GM23338 (cell line): Measurements from ENCODE around the gene MT1E. TPM values are rescaled to one million over a fixed set of nuclear protein-coding genes. Genes with fewer than 3 reads are reported as not detected.

Experiments
- ATAC-seq: fragments of 200-7000 bp; cut with Tn5 transposase; 3 replicates; pipeline ENCODE4 v1.9.1; 2020
- DNase-seq: peaks from one replicate; pipeline ENCODE4 v3.0.0-alpha.2; 2015; ENCODE audit warnings: low spot score
- H2AFZ ChIP-seq: fragments of 200-600 bp; sonication (generic); 2 replicates; pipeline ENCODE4 v1.8.0; 2016; ENCODE audit warnings: antibody characterized with exemption, mild to moderate bottlenecking, moderate library complexity
- H3F3A ChIP-seq: fragments of 200-600 bp; sonication (generic); replicated peaks from 2 replicates; pipeline ENCODE4 v1.8.0; 2017; ENCODE audit warnings: antibody characterized with exemption, mixed run types, low read depth
- H3K27ac ChIP-seq: fragments of 200-600 bp; sonication (generic); 2 replicates; pipeline ENCODE4 v1.6.1; 2016; ENCODE audit warnings: low read depth
- H3K27me3 ChIP-seq: fragments of 200-600 bp; sonication (generic); 2 replicates; pipeline ENCODE4 v1.8.0; 2016; ENCODE audit warnings: mild to moderate bottlenecking, mixed run types, moderate library complexity; ENCODE audit not compliant: insufficient read depth
- H3K36me3 ChIP-seq: fragments of 200-600 bp; sonication (generic); 2 replicates; pipeline ENCODE4 v1.8.0; 2016; ENCODE audit warnings: mild to moderate bottlenecking; ENCODE audit not compliant: insufficient read depth
- H3K4me1 ChIP-seq: fragments of 200-600 bp; sonication (generic); 2 replicates; pipeline ENCODE4 v1.8.0; 2016; ENCODE audit warnings: mild to moderate bottlenecking, moderate library complexity; ENCODE audit not compliant: insufficient read depth
- H3K4me2 ChIP-seq: fragments of 200-600 bp; sonication (generic); 2 replicates; pipeline ENCODE4 v1.7.1; 2017; ENCODE audit warnings: mixed run types
- H3K4me3 ChIP-seq: fragments of 200-600 bp; sonication (generic); 2 replicates; pipeline ENCODE4 v1.6.1; 2016; ENCODE audit warnings: mixed run types
- H3K79me2 ChIP-seq: fragments of 200-600 bp; sonication (generic); replicated peaks from 2 replicates; pipeline ENCODE4 v1.8.0; 2017; ENCODE audit warnings: mild to moderate bottlenecking; ENCODE audit not compliant: insufficient read depth
- H3K9me2 ChIP-seq: fragments of 200-600 bp; sonication (generic); 2 replicates; pipeline ENCODE4 v1.8.0; 2017; ENCODE audit not compliant: insufficient read depth
- H4K20me1 ChIP-seq: fragments of 200-600 bp; sonication (generic); replicated peaks from 2 replicates; pipeline ENCODE4 v1.8.0; 2017; ENCODE audit warnings: mild to moderate bottlenecking; ENCODE audit not compliant: insufficient read depth
- H3K27ac Mint-ChIP-seq: 2 replicates; pipeline ENCODE4 v1.8.0; 2020; ENCODE audit warnings: inconsistent platforms, mild to moderate bottlenecking, moderate library complexity, mixed read lengths
- H3K27me3 Mint-ChIP-seq: 3 replicates; pipeline ENCODE4 v1.8.0; 2022; ENCODE audit warnings: low read depth, mild to moderate bottlenecking, moderate library complexity, mixed read lengths, inconsistent platforms; ENCODE audit not compliant: insufficient read depth, poor library complexity
- H3K36me3 Mint-ChIP-seq: 3 replicates; pipeline ENCODE4 v1.8.0; 2021; ENCODE audit warnings: low read depth, mild to moderate bottlenecking, inconsistent platforms, moderate library complexity, mixed read lengths
- H3K4me1 Mint-ChIP-seq: 3 replicates; pipeline ENCODE4 v1.8.0; 2020; ENCODE audit warnings: mild to moderate bottlenecking, inconsistent platforms, mixed read lengths
- H3K4me3 Mint-ChIP-seq: 3 replicates; pipeline ENCODE4 v1.8.0; 2021; ENCODE audit warnings: moderate library complexity, mild to moderate bottlenecking, inconsistent platforms, mixed read lengths
- H3K9me3 Mint-ChIP-seq: 3 replicates; pipeline ENCODE4 v1.8.0; 2020; ENCODE audit warnings: moderate library complexity, mild to moderate bottlenecking, inconsistent platforms, mixed read lengths
- CREB1 ChIP-seq: fragments of 250-450 bp; sonication (Bioruptor Pico); IDR thresholded peaks from 2 replicates; pipeline ENCODE4 v1.5.0; 2020; ENCODE audit warnings: low read depth, mild to moderate bottlenecking, moderate library complexity
- ETS1 ChIP-seq: IDR thresholded peaks from 2 replicates; pipeline ENCODE4 v1.6.1; 2016; ENCODE audit warnings: antibody characterized with exemption
- EZH2 ChIP-seq: fragments of 200-600 bp; sonication (generic); IDR thresholded peaks from one replicate; pipeline ENCODE4 v1.8.0; 2017; ENCODE audit warnings: antibody characterized with exemption, mild to moderate bottlenecking, low read depth; ENCODE audit not compliant: unreplicated experiment
- EZH2phosphoT487 ChIP-seq: fragments of 200-600 bp; sonication (generic); IDR thresholded peaks from one replicate; pipeline ENCODE4 v1.8.1; 2018; ENCODE audit warnings: antibody characterized with exemption; ENCODE audit not compliant: unreplicated experiment
- JUNB ChIP-seq: IDR thresholded peaks from one replicate; pipeline ENCODE4 v1.6.1; 2016; ENCODE audit warnings: antibody characterized with exemption; ENCODE audit not compliant: unreplicated experiment
- NANOG ChIP-seq: IDR thresholded peaks from 2 replicates; pipeline ENCODE4 v1.6.1; 2016; ENCODE audit warnings: antibody characterized with exemption, borderline replicate concordance
- POLR2AphosphoS5 ChIP-seq: IDR thresholded peaks from 2 replicates; pipeline ENCODE4 v1.6.1; 2016; ENCODE audit warnings: antibody characterized with exemption, low read depth
- STAT1 ChIP-seq: IDR thresholded peaks from one replicate; pipeline ENCODE4 v1.6.1; 2016; ENCODE audit warnings: antibody characterized with exemption; ENCODE audit not compliant: unreplicated experiment
- ZNF114 ChIP-seq: fragments of 250-450 bp; sonication (Bioruptor Pico); IDR thresholded peaks from 2 replicates; pipeline ENCODE4 v1.5.0; 2020; ENCODE audit warnings: mild to moderate bottlenecking, moderate library complexity
- ZNF331 ChIP-seq: fragments of 250-450 bp; sonication (Bioruptor Pico); IDR thresholded peaks from 2 replicates; pipeline ENCODE4 v1.5.0; 2020; ENCODE audit warnings: low read depth, mild to moderate bottlenecking, moderate library complexity
- ZNF462 ChIP-seq: fragments of 250-450 bp; sonication (Bioruptor Pico); IDR thresholded peaks from 2 replicates; pipeline ENCODE4 v1.5.0; 2020; ENCODE audit warnings: mild to moderate bottlenecking, moderate library complexity
- polyA plus RNA-seq: library from polyadenylated mRNA; unstranded; fragments of >200 nt; fragmentation: Nextera tagmentation; extraction: Ambion mirVana; gene quantifications from 2 replicates; pipeline ENCODE4 v1.2.1, GENCODE V29; 2016
- total RNA-seq: library from RNA; depleted of rRNA; stranded (reverse); fragments of >200 nt; shearing (Covaris generic); gene quantifications from 2 replicates; pipeline ENCODE4 v1.2.3, GENCODE V29; 2014
- TF ChIP-seq, protein P1 (sequence below), 2 experiments: fragments of 200-600 bp in 1 of 2; sonication (generic) in 1 of 2; conservative IDR thresholded peaks; 2 replicates each; pipeline versions ENCODE4 v1.5.1 to v1.6.1; 2016 to 2017; ENCODE audit warnings: antibody characterized with exemption in 2 of 2, low read depth in 2 of 2, mild to moderate bottlenecking in 2 of 2, moderate library complexity in 1 of 2
- TF ChIP-seq, protein P2 (sequence below): IDR thresholded peaks from one replicate; pipeline ENCODE4 v1.6.1; 2018; ENCODE audit warnings: antibody characterized with exemption; ENCODE audit not compliant: unreplicated experiment

MT1E gene
- total and polyA plus RNA-seq, 2 experiments from 2014 or later = 31.0 to 121 TPM

GRCh38 chr16:56664506-56664905 is 38.9 kb downstream of the MT1E start:
- H3K9me2 ChIP-seq = no peaks in the 10 kb centered on the region
- no peak overlapping the region for H2AFZ ChIP-seq
- peaks cover 11% of the 10 kb centered on the region for H3F3A ChIP-seq
- H3K4me3 Mint-ChIP-seq = no peak overlapping the region
- H3K36me3 Mint-ChIP-seq = peaks cover 34% of the 10 kb centered on the region
- no peak overlapping the region for H3K4me2 ChIP-seq
- ATAC-seq (no peak), DNase-seq (no peak)
- H3K36me3 ChIP-seq = no peaks in the 10 kb centered on the region
- H3K4me1 Mint-ChIP-seq = peaks cover 38% of the 10 kb centered on the region
- H3K9me3 Mint-ChIP-seq = peaks cover 3% of the 10 kb centered on the region; the same call in 1 of the 3 replicates
- H3K27me3 ChIP-seq = peaks cover 100% of the 10 kb centered on the region
- H3K4me3 ChIP-seq = no peak overlapping the region
- no peak for TF ChIP-seq ZNF462 (CRISPR knock-in tag)
- no peak for TF ChIP-seq EZH2
- TF ChIP-seq, protein P1, sequence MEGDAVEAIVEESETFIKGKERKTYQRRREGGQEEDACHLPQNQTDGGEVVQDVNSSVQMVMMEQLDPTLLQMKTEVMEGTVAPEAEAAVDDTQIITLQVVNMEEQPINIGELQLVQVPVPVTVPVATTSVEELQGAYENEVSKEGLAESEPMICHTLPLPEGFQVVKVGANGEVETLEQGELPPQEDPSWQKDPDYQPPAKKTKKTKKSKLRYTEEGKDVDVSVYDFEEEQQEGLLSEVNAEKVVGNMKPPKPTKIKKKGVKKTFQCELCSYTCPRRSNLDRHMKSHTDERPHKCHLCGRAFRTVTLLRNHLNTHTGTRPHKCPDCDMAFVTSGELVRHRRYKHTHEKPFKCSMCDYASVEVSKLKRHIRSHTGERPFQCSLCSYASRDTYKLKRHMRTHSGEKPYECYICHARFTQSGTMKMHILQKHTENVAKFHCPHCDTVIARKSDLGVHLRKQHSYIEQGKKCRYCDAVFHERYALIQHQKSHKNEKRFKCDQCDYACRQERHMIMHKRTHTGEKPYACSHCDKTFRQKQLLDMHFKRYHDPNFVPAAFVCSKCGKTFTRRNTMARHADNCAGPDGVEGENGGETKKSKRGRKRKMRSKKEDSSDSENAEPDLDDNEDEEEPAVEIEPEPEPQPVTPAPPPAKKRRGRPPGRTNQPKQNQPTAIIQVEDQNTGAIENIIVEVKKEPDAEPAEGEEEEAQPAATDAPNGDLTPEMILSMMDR (conservative IDR thresholded peaks at IDR 0.05; ENCODE audit: low read depth in 2 of 2) = no peak
- no peak for TF ChIP-seq ZNF331 (CRISPR knock-in tag)
- TF ChIP-seq CREB1 (CRISPR knock-in tag) = no peak
- TF ChIP-seq EZH2phosphoT487 = no peak
- no peak for TF ChIP-seq NANOG
- TF ChIP-seq JUNB = no peak
- TF ChIP-seq POLR2AphosphoS5 = no peak
- no peak for TF ChIP-seq ZNF114
- no peak for TF ChIP-seq ETS1
- TF ChIP-seq STAT1 = no peak
- TF ChIP-seq, protein P2, sequence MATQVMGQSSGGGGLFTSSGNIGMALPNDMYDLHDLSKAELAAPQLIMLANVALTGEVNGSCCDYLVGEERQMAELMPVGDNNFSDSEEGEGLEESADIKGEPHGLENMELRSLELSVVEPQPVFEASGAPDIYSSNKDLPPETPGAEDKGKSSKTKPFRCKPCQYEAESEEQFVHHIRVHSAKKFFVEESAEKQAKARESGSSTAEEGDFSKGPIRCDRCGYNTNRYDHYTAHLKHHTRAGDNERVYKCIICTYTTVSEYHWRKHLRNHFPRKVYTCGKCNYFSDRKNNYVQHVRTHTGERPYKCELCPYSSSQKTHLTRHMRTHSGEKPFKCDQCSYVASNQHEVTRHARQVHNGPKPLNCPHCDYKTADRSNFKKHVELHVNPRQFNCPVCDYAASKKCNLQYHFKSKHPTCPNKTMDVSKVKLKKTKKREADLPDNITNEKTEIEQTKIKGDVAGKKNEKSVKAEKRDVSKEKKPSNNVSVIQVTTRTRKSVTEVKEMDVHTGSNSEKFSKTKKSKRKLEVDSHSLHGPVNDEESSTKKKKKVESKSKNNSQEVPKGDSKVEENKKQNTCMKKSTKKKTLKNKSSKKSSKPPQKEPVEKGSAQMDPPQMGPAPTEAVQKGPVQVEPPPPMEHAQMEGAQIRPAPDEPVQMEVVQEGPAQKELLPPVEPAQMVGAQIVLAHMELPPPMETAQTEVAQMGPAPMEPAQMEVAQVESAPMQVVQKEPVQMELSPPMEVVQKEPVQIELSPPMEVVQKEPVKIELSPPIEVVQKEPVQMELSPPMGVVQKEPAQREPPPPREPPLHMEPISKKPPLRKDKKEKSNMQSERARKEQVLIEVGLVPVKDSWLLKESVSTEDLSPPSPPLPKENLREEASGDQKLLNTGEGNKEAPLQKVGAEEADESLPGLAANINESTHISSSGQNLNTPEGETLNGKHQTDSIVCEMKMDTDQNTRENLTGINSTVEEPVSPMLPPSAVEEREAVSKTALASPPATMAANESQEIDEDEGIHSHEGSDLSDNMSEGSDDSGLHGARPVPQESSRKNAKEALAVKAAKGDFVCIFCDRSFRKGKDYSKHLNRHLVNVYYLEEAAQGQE = no peak
- H4K20me1 ChIP-seq = no peaks in the 10 kb centered on the region
- H3K4me1 ChIP-seq = peaks cover 36% of the 10 kb centered on the region
- no peaks in the 10 kb centered on the region; the same call in 1 of the 2 replicates for H3K79me2 ChIP-seq
- H3K27me3 Mint-ChIP-seq = peaks cover 98% of the 10 kb centered on the region
- no peak overlapping the region for H3K27ac ChIP-seq
- no peak overlapping the region for H3K27ac Mint-ChIP-seq
